ENCODE results near the gene LARGE1.

LARGE1 gene

GRCh38 chr22:33315117-33315516 lies 605.2 kb downstream of the LARGE1 start:
- DNase-seq (ENCODE audit: low spot score), result no peak

GRCh38 chr22:33314316-33314715 lies 606.0 kb downstream of the LARGE1 start:
- no peak for DNase-seq (ENCODE audit: low spot score)

GRCh38 chr22:33303099-33303498 lies 617.2 kb downstream of the LARGE1 start:
- no peak for DNase-seq (ENCODE audit: low spot score)

GRCh38 chr22:33302549-33302948 lies 617.7 kb downstream of the LARGE1 start:
- DNase-seq (ENCODE audit: low spot score), result no peak

- peak; percentile 81 for DNase-seq (ENCODE audit: low spot score)
These were observed 618.2 kb downstream of the LARGE1 start for GRCh38 chr22:33302049-33302545.

GRCh38 chr22:33300165-33300564 lies 620.1 kb downstream of the LARGE1 start:
- DNase-seq (ENCODE audit: low spot score), result no peak

- no peak for DNase-seq (ENCODE audit: low spot score)
These were observed 620.9 kb downstream of the LARGE1 start for GRCh38 chr22:33299245-33299956.

- DNase-seq (ENCODE audit: low spot score), result no peak
These were observed 623.3 kb downstream of the LARGE1 start for GRCh38 chr22:33296941-33297340.

- DNase-seq (ENCODE audit: low spot score), result no peak
These were observed 632.2 kb downstream of the LARGE1 start for GRCh38 chr22:33288078-33288477.

- no peak for DNase-seq (ENCODE audit: low spot score)
These were observed 645.2 kb downstream of the LARGE1 start for GRCh38 chr22:33275073-33275443.

GRCh38 chr22:33274214-33275072 lies 645.8 kb downstream of the LARGE1 start:
- no peak for DNase-seq (ENCODE audit: low spot score)

- DNase-seq (ENCODE audit: low spot score), result no peak
These were observed 647.4 kb downstream of the LARGE1 start for GRCh38 chr22:33272871-33273270.

- DNase-seq (ENCODE audit: low spot score), result no peak
These were observed 648.1 kb downstream of the LARGE1 start for GRCh38 chr22:33272180-33272579.

GRCh38 chr22:33271390-33272161 lies 648.7 kb downstream of the LARGE1 start:
- DNase-seq (ENCODE audit: low spot score), result peak; percentile 72

GRCh38 chr22:33270596-33270995 lies 649.7 kb downstream of the LARGE1 start:
- DNase-seq (ENCODE audit: low spot score), result no peak

GRCh38 chr22:33261699-33262098 lies 658.6 kb downstream of the LARGE1 start:
- DNase-seq (ENCODE audit: low spot score), result no peak

GRCh38 chr22:33260498-33260897 lies 659.8 kb downstream of the LARGE1 start:
- DNase-seq (ENCODE audit: low spot score), result no peak

GRCh38 chr22:33255791-33256190 lies 664.5 kb downstream of the LARGE1 start:
- no peak for DNase-seq (ENCODE audit: low spot score)

- DNase-seq (ENCODE audit: low spot score), result no peak
These were observed 671.3 kb downstream of the LARGE1 start for GRCh38 chr22:33248948-33249347.

- no peak for DNase-seq (ENCODE audit: low spot score)
These were observed 672.5 kb downstream of the LARGE1 start for GRCh38 chr22:33247758-33248157.

- no peak for DNase-seq (ENCODE audit: low spot score)
These were observed 678.2 kb downstream of the LARGE1 start for GRCh38 chr22:33242078-33242477.

- no peak for DNase-seq (ENCODE audit: low spot score)
These were observed 679.3 kb downstream of the LARGE1 start for GRCh38 chr22:33240888-33241475.

All from left forelimb (tissue), 1 donor.